ENCODE data around the gene SCRN1.

- TF ChIP-seq CTCF (conservative IDR thresholded peaks at IDR 0.05; ENCODE audit: low read length), result no peak
- no peak for TF ChIP-seq EZH2phosphoT487 (IDR thresholded peaks at IDR 0.05; ENCODE audit: borderline replicate concordance, low read depth, low read length)
Measured at GRCh38 chr7:29988424-29989256, 961 bp downstream of the SCRN1 start.

Data from OCI-LY7 (cell line).